HepG2 (cell line): Measurements from ENCODE around the gene NSFL1C. TPM values are rescaled to one million over a fixed set of nuclear protein-coding genes. Genes with fewer than 3 reads are reported as not detected.
A peak's percentile ranks its signal among the peaks of the same experiment; 100 is the strongest.

Experiments
- ATAC-seq: fragments of 200-7000 bp; cut with Tn5 transposase; 3 replicates; pipeline ENCODE4 v1.9.1; 2020; ENCODE audit warnings: mild to moderate bottlenecking, moderate library complexity
- BruUV-seq: library from RNA; stranded (reverse); fragments of 400-500 nt; replicated peaks from 2 replicates; lab custom pipeline; 2021; lab: Mats Ljungman, UMichigan
- CTCF ChIA-PET: fragments of 300-600 bp; formaldehyde crosslinking; extraction: SDS; loops from one replicate; lab custom pipeline; 2021; ENCODE audit warnings: low total read pairs, inconsistent platforms, low intra/inter-chr PET ratio; lab: Yijun Ruan, JAX
- POLR2A ChIA-PET: fragments of 350-600 bp; sonication (Branson Sonifier 250); formaldehyde crosslinking; loops from one replicate; lab custom pipeline; 2020; ENCODE audit warnings: antibody characterized with exemption, inconsistent platforms; lab: Yijun Ruan, JAX
- DNase-seq: peaks from one replicate; pipeline ENCODE4 v3.0.0-alpha.2; 2015; ENCODE audit warnings: low spot score
- FAIRE-seq: peaks from 3 replicates; lab custom pipeline; 2011; peaks lifted over from hg19 to GRCh38; lab: Jason Lieb, UNC
- H2AFZ ChIP-seq: one replicate; pipeline ENCODE4 v1.6.1; 2011; ENCODE audit warnings: low read length, inconsistent platforms
- H3K27ac ChIP-seq: fragments of 300-600 bp; 3 replicates; pipeline ENCODE4 v1.8.0; 2011; ENCODE audit warnings: mixed run types, mild to moderate bottlenecking, mixed read lengths, low read length, inconsistent platforms; ENCODE audit not compliant: insufficient read depth; ENCODE audit errors: extremely low read length
- H3K27me3 ChIP-seq, 2 experiments: fragments of 200-600 bp in 1 of 2; 2 replicates in 1 of 2; 3 replicates in 1 of 2; pipeline versions ENCODE4 v1.6.0 to v1.8.0; 2011; ENCODE audit warnings: low read length in 2 of 2, mild to moderate bottlenecking in 2 of 2, moderate library complexity in 2 of 2, inconsistent platforms in 1 of 2; ENCODE audit not compliant: insufficient read depth in 2 of 2, control insufficient read depth in 1 of 2
- H3K36me3 ChIP-seq, 2 experiments: fragments of 200-600 bp in 1 of 2; replicated peaks in 1 of 2; 2 replicates in 1 of 2; 3 replicates in 1 of 2; pipeline versions ENCODE4 v1.5.1 to v1.8.0; 2011; ENCODE audit warnings: low read length in 2 of 2, inconsistent platforms in 1 of 2; ENCODE audit not compliant: insufficient read depth in 2 of 2, control insufficient read depth in 1 of 2
- H3K4me1 ChIP-seq: 2 replicates; pipeline ENCODE4 v1.5.1; 2012; ENCODE audit warnings: low read length, inconsistent platforms; ENCODE audit not compliant: insufficient read depth
- H3K4me2 ChIP-seq: 2 replicates; pipeline ENCODE4 v1.6.0; 2011; ENCODE audit warnings: low read depth, low read length, inconsistent platforms
- H3K4me3 ChIP-seq, 3 experiments: fragments of 200-600 bp in 1 of 3; sonication (generic), shearing (Covaris generic) in 1 of 3; replicated peaks in 1 of 3; 2 replicates each; pipeline ENCODE4 v1.5.1; 2011 to 2016; ENCODE audit warnings: low read length in 3 of 3, inconsistent platforms in 2 of 3, low read depth in 2 of 3, mild to moderate bottlenecking in 2 of 3, control low read depth in 1 of 3, mixed read lengths in 1 of 3; ENCODE audit not compliant: insufficient read depth in 1 of 3
- H3K79me2 ChIP-seq: one replicate; pipeline ENCODE4 v1.6.1; 2011; ENCODE audit warnings: low read length, inconsistent platforms; ENCODE audit not compliant: insufficient read depth
- H3K9ac ChIP-seq: 2 replicates; pipeline ENCODE4 v1.6.0; 2011; ENCODE audit warnings: mild to moderate bottlenecking, low read depth, low read length, inconsistent platforms; ENCODE audit not compliant: insufficient read depth
- H3K9me3 ChIP-seq: 2 replicates; pipeline ENCODE4 v1.5.1; 2012; ENCODE audit warnings: mild to moderate bottlenecking, low read length
- H4K20me1 ChIP-seq: 2 replicates; pipeline ENCODE4 v1.6.0; 2011; ENCODE audit warnings: inconsistent platforms, mild to moderate bottlenecking, low read length, moderate library complexity; ENCODE audit not compliant: insufficient read depth
- ARNTL ChIP-seq: sonication (generic); formaldehyde crosslinking; IDR thresholded peaks from 2 replicates; pipeline ENCODE4 v1.4.0; 2020; ENCODE audit warnings: mild to moderate bottlenecking, missing genetic modification reagents
- CEBPG ChIP-seq: IDR thresholded peaks from 2 replicates; pipeline ENCODE4 v1.6.1; 2016
- SRF ChIP-seq: IDR thresholded peaks from 2 replicates; pipeline ENCODE4 v1.6.1; 2011; ENCODE audit warnings: mild to moderate bottlenecking, low read depth, low read length, moderate library complexity
- TEAD3 ChIP-seq: optimal IDR thresholded peaks from 2 replicates; pipeline ENCODE3; 2016; ENCODE audit warnings: borderline replicate concordance
- ZNF780A ChIP-seq: sonication (generic); formaldehyde crosslinking; IDR thresholded peaks from 2 replicates; pipeline ENCODE4 v1.8.0; 2022; ENCODE audit warnings: mild to moderate bottlenecking, missing genetic modification reagents, moderate library complexity
- ZNF792 ChIP-seq: IDR thresholded peaks from 2 replicates; pipeline ENCODE4 v1.6.1; 2016
- WGBS: methylation state at CpG from one replicate; pipeline ENCODE4 v1.1.6; 2017; ENCODE audit warnings: low lambda C conversion rate; 5-methylcytosine and 5-hydroxymethylcytosine counted together
- in situ Hi-C: cut with HindIII; loops from 2 replicates; pipeline ENCODE4 v1.10.0; 2017; ENCODE audit warnings: low pct_unique_long_range_greater_than_20kb; ENCODE audit not compliant: extremely low pct_ligation_motif_present
- intact Hi-C: fragments of 100-400 bp; cut with micrococcal nuclease; formaldehyde crosslinking; loops from one replicate; pipeline ENCODE4 v1.10.0; 2022; ENCODE audit not compliant: unreplicated experiment
- polyA plus RNA-seq, 8 experiments: library from polyadenylated mRNA; depleted of rRNA in 3 of 8; stranded (reverse) in 7 of 8; unstranded in 1 of 8; fragments of >200 nt; fragmentation: Illumina TruSeq in 4 of 8; extraction: Trizol in 4 of 8; gene quantifications; 2 replicates each; pipeline versions ENCODE4 v1.2.1 to v1.2.3, GENCODE V29; 2011 to 2016; ENCODE audit warnings: low read depth in 4 of 8, missing spikeins in 1 of 8, mixed read lengths in 1 of 8; ENCODE audit not compliant: insufficient read depth in 1 of 8
- total RNA-seq, 5 experiments: library from RNA; depleted of rRNA; stranded (reverse); fragments of >200 nt; fragmentation: Illumina TruSeq; extraction: Trizol; gene quantifications; 2 replicates each; pipeline ENCODE4 v1.2.3, GENCODE V29; 2016; ENCODE audit warnings: low read depth in 1 of 5
- TF ChIP-seq, protein P1 (sequence below), 2 experiments: sonication (generic) in 1 of 2; formaldehyde crosslinking in 1 of 2; IDR thresholded peaks; 2 replicates each; pipeline versions ENCODE4 v1.5.1 to v1.6.1; 2011 to 2020; ENCODE audit warnings: borderline replicate concordance in 1 of 2, low read depth in 1 of 2, low read length in 1 of 2, mild to moderate bottlenecking in 1 of 2, missing genetic modification reagents in 1 of 2, moderate library complexity in 1 of 2
- TF ChIP-seq, protein P2 (sequence below): IDR thresholded peaks from 2 replicates; pipeline ENCODE4 v1.6.1; 2018; ENCODE audit warnings: missing genetic modification reagents, mild to moderate bottlenecking, missing compliant biosample characterization
- TF ChIP-seq, protein P3 (sequence below): sonication (generic); formaldehyde crosslinking; IDR thresholded peaks from 2 replicates; pipeline ENCODE4 v1.4.0; 2020; ENCODE audit warnings: missing genetic modification reagents

Gene NSFL1C
- total and polyA plus RNA-seq, 2 of the 13 experiments (the other 11 are each of a cell fraction or from before 2014, with no cell fraction given), result 22.9 to 62.7 TPM

GRCh38 chr20:1500496-1500895, 33.8 kb upstream of the NSFL1C start:
- no peaks in the 10 kb centered on the region for H3K9me3 ChIP-seq
- no peak for ATAC-seq
- H3K36me3 ChIP-seq, result no peaks in the 10 kb centered on the region
- H3K79me2 ChIP-seq, result no peaks in the 10 kb centered on the region
- intact Hi-C loops (no loop called here), in situ Hi-C loops (no loop called here)
- 6% methylated on average over 3 of the region's 3 CpGs for WGBS
- no peak overlapping the region for H2AFZ ChIP-seq
- FAIRE-seq, result no peak
- no peak overlapping the region for H3K4me2 ChIP-seq
- H3K27ac ChIP-seq, result no peak overlapping the region
- BruUV-seq, result no TSS peak
- CTCF ChIA-PET, result no interaction called here
- no peak for TF ChIP-seq CEBPG (CRISPR knock-in tag)
- TF ChIP-seq, protein P1, sequence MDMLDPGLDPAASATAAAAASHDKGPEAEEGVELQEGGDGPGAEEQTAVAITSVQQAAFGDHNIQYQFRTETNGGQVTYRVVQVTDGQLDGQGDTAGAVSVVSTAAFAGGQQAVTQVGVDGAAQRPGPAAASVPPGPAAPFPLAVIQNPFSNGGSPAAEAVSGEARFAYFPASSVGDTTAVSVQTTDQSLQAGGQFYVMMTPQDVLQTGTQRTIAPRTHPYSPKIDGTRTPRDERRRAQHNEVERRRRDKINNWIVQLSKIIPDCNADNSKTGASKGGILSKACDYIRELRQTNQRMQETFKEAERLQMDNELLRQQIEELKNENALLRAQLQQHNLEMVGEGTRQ (IDR thresholded peaks at IDR 0.05; ENCODE audit: low read depth, low read length), result no peak
- TF ChIP-seq, protein P1 (CRISPR knock-in tag; IDR thresholded peaks at IDR 0.05; ENCODE audit: borderline replicate concordance), result peak; percentile 70; the same call in 1 of the 2 replicates
- TF ChIP-seq SRF, result peak; percentile 96
- TF ChIP-seq TEAD3 (CRISPR knock-in tag), result peak; percentile 22
- TF ChIP-seq, protein P2, sequence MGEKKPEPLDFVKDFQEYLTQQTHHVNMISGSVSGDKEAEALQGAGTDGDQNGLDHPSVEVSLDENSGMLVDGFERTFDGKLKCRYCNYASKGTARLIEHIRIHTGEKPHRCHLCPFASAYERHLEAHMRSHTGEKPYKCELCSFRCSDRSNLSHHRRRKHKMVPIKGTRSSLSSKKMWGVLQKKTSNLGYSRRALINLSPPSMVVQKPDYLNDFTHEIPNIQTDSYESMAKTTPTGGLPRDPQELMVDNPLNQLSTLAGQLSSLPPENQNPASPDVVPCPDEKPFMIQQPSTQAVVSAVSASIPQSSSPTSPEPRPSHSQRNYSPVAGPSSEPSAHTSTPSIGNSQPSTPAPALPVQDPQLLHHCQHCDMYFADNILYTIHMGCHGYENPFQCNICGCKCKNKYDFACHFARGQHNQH (CRISPR knock-in tag), result no peak
- no peak for TF ChIP-seq ZNF792 (CRISPR knock-in tag)
- TF ChIP-seq, protein P3, sequence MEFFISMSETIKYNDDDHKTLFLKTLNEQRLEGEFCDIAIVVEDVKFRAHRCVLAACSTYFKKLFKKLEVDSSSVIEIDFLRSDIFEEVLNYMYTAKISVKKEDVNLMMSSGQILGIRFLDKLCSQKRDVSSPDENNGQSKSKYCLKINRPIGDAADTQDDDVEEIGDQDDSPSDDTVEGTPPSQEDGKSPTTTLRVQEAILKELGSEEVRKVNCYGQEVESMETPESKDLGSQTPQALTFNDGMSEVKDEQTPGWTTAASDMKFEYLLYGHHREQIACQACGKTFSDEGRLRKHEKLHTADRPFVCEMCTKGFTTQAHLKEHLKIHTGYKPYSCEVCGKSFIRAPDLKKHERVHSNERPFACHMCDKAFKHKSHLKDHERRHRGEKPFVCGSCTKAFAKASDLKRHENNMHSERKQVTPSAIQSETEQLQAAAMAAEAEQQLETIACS (CRISPR knock-in tag), result peak; percentile 27; the same call in 1 of the 2 replicates
- peak; percentile 82; the same call in 1 of the 2 replicates for TF ChIP-seq ARNTL (CRISPR knock-in tag)
- TF ChIP-seq ZNF780A (CRISPR knock-in tag), result no peak
- H4K20me1 ChIP-seq, result no peaks in the 10 kb centered on the region
- H3K27me3 ChIP-seq, result peaks cover 0 to 2% of the 10 kb centered on the region in 2 experiments; a peak in 1 of 5 replicates
- H3K4me3 ChIP-seq, result no peak overlapping the region
- H3K4me1 ChIP-seq, result peaks cover 9% of the 10 kb centered on the region; the same call in 1 of the 2 replicates
- POLR2A ChIA-PET, result no interaction called here
- H3K9ac ChIP-seq, result no peak overlapping the region
- DNase-seq, result no peak
